ENCODE measurements around the gene GALNT16. TPM values are rescaled to one million over a fixed set of nuclear protein-coding genes. Genes with fewer than 3 reads are reported as not detected.

Gene GALNT16
- total RNA-seq, 4 donors from 2014 or later: 2.1 to 35.9 (median 11.5) TPM

- Histone ChIP-seq H3K36me3 (no peaks in the 10 kb centered on the region), H3K4me1 (no peaks in the 10 kb centered on the region), H3K27me3 (no peaks in the 10 kb centered on the region), H3K27ac (no peak overlapping the region), H3K9me3 (no peaks in the 10 kb centered on the region), H3K4me3 (no peak overlapping the region)
- DNase-seq: no peak
- TF ChIP-seq CTCF (IDR thresholded peaks at IDR 0.05) (no peak), POLR2A (IDR thresholded peaks at IDR 0.05) (no peak)
- intact Hi-C loops (cut with DNase I; ENCODE audit: low total_unique reads): no loop called here
Observed at GRCh38 chr14:69237142-69237541, 22.8 kb upstream of the GALNT16 start.

GRCh38 chr14:69237584-69237983 is 22.4 kb upstream of the GALNT16 start:
- no peaks in the 10 kb centered on the region for H3K4me1 ChIP-seq
- H3K27ac ChIP-seq: no peak overlapping the region
- DNase-seq: no peak
- H3K9me3 ChIP-seq: no peaks in the 10 kb centered on the region
- no peaks in the 10 kb centered on the region for H3K36me3 ChIP-seq
- H3K27me3 ChIP-seq: no peaks in the 10 kb centered on the region
- intact Hi-C loops (cut with DNase I; ENCODE audit: low total_unique reads): no loop called here
- no peak for TF ChIP-seq POLR2A (IDR thresholded peaks at IDR 0.05)
- TF ChIP-seq CTCF (IDR thresholded peaks at IDR 0.05): no peak
- no peak overlapping the region for H3K4me3 ChIP-seq

DNA sequence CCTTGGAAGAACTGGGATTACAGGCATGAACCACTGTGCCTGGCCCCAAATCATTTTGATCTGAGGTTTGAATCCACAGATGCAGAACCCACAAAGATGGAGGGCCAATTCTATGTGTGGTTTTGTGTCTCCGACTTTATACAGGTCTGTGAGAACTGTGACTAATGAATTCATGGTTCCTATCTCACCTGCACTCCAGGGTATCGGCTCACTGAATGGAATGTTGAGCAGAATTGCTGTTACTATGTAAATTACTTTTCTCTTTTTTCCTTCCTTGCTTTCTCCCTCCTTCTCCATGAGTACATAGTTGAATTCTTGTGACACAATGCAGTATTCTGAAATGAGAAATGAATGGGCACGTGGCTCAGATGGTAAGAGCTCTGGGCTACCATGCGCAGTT is 21.1 kb upstream of the GALNT16 start:
- no peak overlapping the region for H3K27ac ChIP-seq
- TF ChIP-seq POLR2A (IDR thresholded peaks at IDR 0.05) (no peak), CTCF (IDR thresholded peaks at IDR 0.05) (no peak)
- H3K27me3 ChIP-seq: no peaks in the 10 kb centered on the region
- H3K4me1 ChIP-seq: no peaks in the 10 kb centered on the region
- no peak for DNase-seq
- H3K36me3 ChIP-seq: no peaks in the 10 kb centered on the region
- intact Hi-C loops (cut with DNase I; ENCODE audit: low total_unique reads): no loop called here
- no peak overlapping the region for H3K4me3 ChIP-seq
- H3K9me3 ChIP-seq: no peaks in the 10 kb centered on the region

DNA sequence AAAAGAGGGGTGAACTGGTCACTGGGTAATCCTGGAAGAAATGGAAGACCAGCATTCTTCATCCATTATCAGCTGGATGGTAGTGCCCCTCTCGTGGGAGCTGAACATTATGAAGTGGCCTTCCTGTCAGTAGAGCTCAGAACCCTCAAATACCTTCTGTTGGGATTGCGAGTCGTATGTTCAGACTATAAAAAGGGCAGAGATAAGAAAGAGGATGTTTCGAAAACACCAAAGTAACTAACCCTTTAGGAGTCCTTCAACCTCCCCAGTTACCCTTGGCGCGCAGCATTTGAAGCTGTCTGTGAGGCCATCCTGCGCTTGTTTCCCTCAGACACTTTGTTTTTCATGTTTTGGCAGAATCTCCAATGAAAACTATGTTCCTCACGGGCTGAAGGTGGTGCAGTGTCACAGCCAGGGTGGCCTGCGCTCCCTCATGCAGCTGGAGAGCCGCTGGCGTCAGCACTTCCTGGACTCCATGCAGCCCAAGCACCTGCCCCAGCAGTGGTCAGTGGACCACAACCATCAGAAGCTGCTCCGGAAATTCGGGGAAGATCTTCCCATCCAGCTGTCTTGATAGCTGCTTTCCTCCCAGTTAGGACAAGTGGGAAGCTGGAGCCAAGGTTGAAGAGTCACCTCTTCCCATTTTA is 19.3 kb upstream of the GALNT16 start:
- no peaks in the 10 kb centered on the region for H3K4me1 ChIP-seq
- intact Hi-C loops (cut with DNase I; ENCODE audit: low total_unique reads): loop anchor here (5.0 kb wide), 1 partner anchor 217 kb away; no protein-coding TSS in a partner anchor
- no peaks in the 10 kb centered on the region for H3K27me3 ChIP-seq
- H3K27ac ChIP-seq: no peak overlapping the region
- TF ChIP-seq POLR2A (IDR thresholded peaks at IDR 0.05) (no peak), CTCF (IDR thresholded peaks at IDR 0.05) (no peak)
- no peak overlapping the region for H3K4me3 ChIP-seq
- no peaks in the 10 kb centered on the region for H3K9me3 ChIP-seq
- no peak for DNase-seq
- no peaks in the 10 kb centered on the region for H3K36me3 ChIP-seq

- TF ChIP-seq CTCF (IDR thresholded peaks at IDR 0.05): no peak
- TF ChIP-seq POLR2A (IDR thresholded peaks at IDR 0.05): no peak
- DNase-seq: no peak
- Histone ChIP-seq H3K36me3 (no peaks in the 10 kb centered on the region), H3K4me1 (no peaks in the 10 kb centered on the region), H3K4me3 (no peak overlapping the region), H3K27me3 (no peaks in the 10 kb centered on the region), H3K9me3 (no peaks in the 10 kb centered on the region), H3K27ac (no peak overlapping the region)
- intact Hi-C loops (cut with DNase I; ENCODE audit: low total_unique reads): loop anchor here (5.0 kb wide), 1 partner anchor 216 kb away; no protein-coding TSS in a partner anchor
Observed at GRCh38 chr14:69241577-69241976, 18.4 kb upstream of the GALNT16 start.
